HepG2 (cell line): ENCODE measurements around the gene BACH2. TPM values are rescaled to one million over a fixed set of nuclear protein-coding genes. Genes with fewer than 3 reads are reported as not detected.

Source experiments
- ATAC-seq: fragments of 200-7000 bp; cut with Tn5 transposase; 3 replicates; pipeline ENCODE4 v1.9.1; 2020; ENCODE audit warnings: mild to moderate bottlenecking, moderate library complexity
- BruUV-seq: library from RNA; stranded (reverse); fragments of 400-500 nt; replicated peaks from 2 replicates; lab custom pipeline; 2021; lab: Mats Ljungman, UMichigan
- CTCF ChIA-PET: fragments of 300-600 bp; formaldehyde crosslinking; extraction: SDS; loops from one replicate; lab custom pipeline; 2021; ENCODE audit warnings: low total read pairs, inconsistent platforms, low intra/inter-chr PET ratio; lab: Yijun Ruan, JAX
- POLR2A ChIA-PET: fragments of 350-600 bp; sonication (Branson Sonifier 250); formaldehyde crosslinking; loops from one replicate; lab custom pipeline; 2020; ENCODE audit warnings: antibody characterized with exemption, inconsistent platforms; lab: Yijun Ruan, JAX
- DNase-seq: peaks from one replicate; pipeline ENCODE4 v3.0.0-alpha.2; 2015; ENCODE audit warnings: low spot score
- FAIRE-seq: peaks from 3 replicates; lab custom pipeline; 2011; peaks lifted over from hg19 to GRCh38; lab: Jason Lieb, UNC
- H2AFZ ChIP-seq: one replicate; pipeline ENCODE4 v1.6.1; 2011; ENCODE audit warnings: low read length, inconsistent platforms
- H3K27ac ChIP-seq: fragments of 300-600 bp; 3 replicates; pipeline ENCODE4 v1.8.0; 2011; ENCODE audit warnings: mixed run types, mild to moderate bottlenecking, mixed read lengths, low read length, inconsistent platforms; ENCODE audit not compliant: insufficient read depth; ENCODE audit errors: extremely low read length
- H3K27me3 ChIP-seq, 2 experiments: fragments of 200-600 bp in 1 of 2; 2 replicates in 1 of 2; 3 replicates in 1 of 2; pipeline versions ENCODE4 v1.6.0 to v1.8.0; 2011; ENCODE audit warnings: low read length in 2 of 2, mild to moderate bottlenecking in 2 of 2, moderate library complexity in 2 of 2, inconsistent platforms in 1 of 2; ENCODE audit not compliant: insufficient read depth in 2 of 2, control insufficient read depth in 1 of 2
- H3K36me3 ChIP-seq, 2 experiments: fragments of 200-600 bp in 1 of 2; replicated peaks in 1 of 2; 2 replicates in 1 of 2; 3 replicates in 1 of 2; pipeline versions ENCODE4 v1.5.1 to v1.8.0; 2011; ENCODE audit warnings: low read length in 2 of 2, inconsistent platforms in 1 of 2; ENCODE audit not compliant: insufficient read depth in 2 of 2, control insufficient read depth in 1 of 2
- H3K4me1 ChIP-seq: 2 replicates; pipeline ENCODE4 v1.5.1; 2012; ENCODE audit warnings: low read length, inconsistent platforms; ENCODE audit not compliant: insufficient read depth
- H3K4me2 ChIP-seq: 2 replicates; pipeline ENCODE4 v1.6.0; 2011; ENCODE audit warnings: low read depth, low read length, inconsistent platforms
- H3K4me3 ChIP-seq, 3 experiments: fragments of 200-600 bp in 1 of 3; sonication (generic), shearing (Covaris generic) in 1 of 3; replicated peaks in 1 of 3; 2 replicates each; pipeline ENCODE4 v1.5.1; 2011 to 2016; ENCODE audit warnings: low read length in 3 of 3, inconsistent platforms in 2 of 3, low read depth in 2 of 3, mild to moderate bottlenecking in 2 of 3, control low read depth in 1 of 3, mixed read lengths in 1 of 3; ENCODE audit not compliant: insufficient read depth in 1 of 3
- H3K79me2 ChIP-seq: one replicate; pipeline ENCODE4 v1.6.1; 2011; ENCODE audit warnings: low read length, inconsistent platforms; ENCODE audit not compliant: insufficient read depth
- H3K9ac ChIP-seq: 2 replicates; pipeline ENCODE4 v1.6.0; 2011; ENCODE audit warnings: mild to moderate bottlenecking, low read depth, low read length, inconsistent platforms; ENCODE audit not compliant: insufficient read depth
- H3K9me3 ChIP-seq: 2 replicates; pipeline ENCODE4 v1.5.1; 2012; ENCODE audit warnings: mild to moderate bottlenecking, low read length
- H4K20me1 ChIP-seq: 2 replicates; pipeline ENCODE4 v1.6.0; 2011; ENCODE audit warnings: inconsistent platforms, mild to moderate bottlenecking, low read length, moderate library complexity; ENCODE audit not compliant: insufficient read depth
- DR1 ChIP-seq: sonication (generic); formaldehyde crosslinking; IDR thresholded peaks from 2 replicates; pipeline ENCODE4 v1.8.0; 2021; ENCODE audit warnings: mild to moderate bottlenecking, missing genetic modification reagents, inconsistent platforms
- HOMEZ ChIP-seq: IDR thresholded peaks from 2 replicates; pipeline ENCODE4 v1.6.1; 2016; ENCODE audit warnings: low read depth
- PPARG ChIP-seq: conservative IDR thresholded peaks from 2 replicates; pipeline ENCODE4 v1.6.1; 2016; ENCODE audit warnings: missing biosample characterization, missing genetic modification reagents
- RARA ChIP-seq: IDR thresholded peaks from 2 replicates; pipeline ENCODE4 v1.6.1; 2016; ENCODE audit warnings: missing genetic modification reagents, missing compliant biosample characterization
- RBM22 ChIP-seq: fragments of 200-400 bp; formaldehyde crosslinking; optimal IDR thresholded peaks from 2 replicates; pipeline ENCODE3; 2017; ENCODE audit warnings: mild to moderate bottlenecking, low read length, moderate library complexity
- RFX1 ChIP-seq: fragments of 450-650 bp; IDR thresholded peaks from 2 replicates; pipeline ENCODE4 v1.6.1; 2017
- SP5 ChIP-seq: IDR thresholded peaks from 2 replicates; pipeline ENCODE4 v1.6.1; 2016; ENCODE audit warnings: low read depth, borderline replicate concordance
- ZNF12 ChIP-seq: sonication (generic); formaldehyde crosslinking; IDR thresholded peaks from 2 replicates; pipeline ENCODE4 v1.5.0; 2020; ENCODE audit warnings: missing genetic modification reagents
- ZNF501 ChIP-seq: sonication (generic); formaldehyde crosslinking; IDR thresholded peaks from 2 replicates; pipeline ENCODE4 v1.5.1; 2020; ENCODE audit warnings: mild to moderate bottlenecking, moderate library complexity, missing genetic modification reagents
- ZZZ3 ChIP-seq: sonication (generic); formaldehyde crosslinking; IDR thresholded peaks from 2 replicates; pipeline ENCODE4 v1.4.0; 2020; ENCODE audit warnings: missing genetic modification reagents, mild to moderate bottlenecking, borderline replicate concordance
- WGBS: methylation state at CpG from one replicate; pipeline ENCODE4 v1.1.6; 2017; ENCODE audit warnings: low lambda C conversion rate; 5-methylcytosine and 5-hydroxymethylcytosine counted together
- in situ Hi-C: cut with HindIII; loops from 2 replicates; pipeline ENCODE4 v1.10.0; 2017; ENCODE audit warnings: low pct_unique_long_range_greater_than_20kb; ENCODE audit not compliant: extremely low pct_ligation_motif_present
- intact Hi-C: fragments of 100-400 bp; cut with micrococcal nuclease; formaldehyde crosslinking; loops from one replicate; pipeline ENCODE4 v1.10.0; 2022; ENCODE audit not compliant: unreplicated experiment
- polyA plus RNA-seq, 8 experiments: library from polyadenylated mRNA; depleted of rRNA in 3 of 8; stranded (reverse) in 7 of 8; unstranded in 1 of 8; fragments of >200 nt; fragmentation: Illumina TruSeq in 4 of 8; extraction: Trizol in 4 of 8; gene quantifications; 2 replicates each; pipeline versions ENCODE4 v1.2.1 to v1.2.3, GENCODE V29; 2011 to 2016; ENCODE audit warnings: low read depth in 4 of 8, missing spikeins in 1 of 8, mixed read lengths in 1 of 8; ENCODE audit not compliant: insufficient read depth in 1 of 8
- total RNA-seq, 5 experiments: library from RNA; depleted of rRNA; stranded (reverse); fragments of >200 nt; fragmentation: Illumina TruSeq; extraction: Trizol; gene quantifications; 2 replicates each; pipeline ENCODE4 v1.2.3, GENCODE V29; 2016; ENCODE audit warnings: low read depth in 1 of 5

Gene BACH2
- total and polyA plus RNA-seq, 2 of the 13 experiments (the other 11 are each of a cell fraction or from before 2014, with no cell fraction given), result 0.01 TPM; not detected in 1

GRCh38 chr6:90289902-90290301 is 6.7 kb downstream of the BACH2 start:
- no peak overlapping the region for H3K4me2 ChIP-seq
- FAIRE-seq (no peak), ATAC-seq (no peak), DNase-seq (no peak)
- no peak overlapping the region for H2AFZ ChIP-seq
- H3K4me1 ChIP-seq, result no peaks in the 10 kb centered on the region
- no peak overlapping the region for H3K4me3 ChIP-seq
- no TSS peak for BruUV-seq
- H3K79me2 ChIP-seq, result no peaks in the 10 kb centered on the region
- H3K9ac ChIP-seq, result no peak overlapping the region
- H3K27ac ChIP-seq, result no peak overlapping the region
- intact Hi-C loops (loop anchor here (2.0 to 5.0 kb wide), 3 partner anchors 71 to 348 kb away; no protein-coding TSS in a partner anchor), in situ Hi-C loops (loop anchor here (25.0 kb wide), 1 partner anchor 197 kb away; no protein-coding TSS in a partner anchor)
- H3K36me3 ChIP-seq, result no peaks in the 10 kb centered on the region
- H3K27me3 ChIP-seq, result peaks cover 2 to 45% of the 10 kb centered on the region in 2 experiments; a peak in 4 of 5 replicates
- TF ChIP-seq RFX1 (no peak), RARA (CRISPR knock-in tag) (no peak), ZNF12 (CRISPR knock-in tag) (no peak), DR1 (CRISPR knock-in tag) (no peak), SP5 (CRISPR knock-in tag) (no peak), PPARG (no peak), ZNF501 (CRISPR knock-in tag) (no peak), RBM22 (no peak), ZZZ3 (no peak), HOMEZ (CRISPR knock-in tag) (no peak)
- H3K9me3 ChIP-seq, result peaks cover 14% of the 10 kb centered on the region
- CTCF ChIA-PET, result no interaction called here
- POLR2A ChIA-PET, result no interaction called here
- 0% methylated on average over 1 of the region's 1 CpG for WGBS
- H4K20me1 ChIP-seq, result no peaks in the 10 kb centered on the region
